Psoas muscle (tissue), 8 donors: ENCODE results near the gene FBXL16. TPM values are rescaled to one million over a fixed set of nuclear protein-coding genes. Genes with fewer than 3 reads are reported as not detected.

Experiments
- ATAC-seq, 4 donors: fragments of 200-7000 bp; cut with Tn5 transposase; one replicate each; pipeline ENCODE4 v1.9.1; 2020; ENCODE audit warnings: moderate library complexity in 3 of 4, mild to moderate bottlenecking in 2 of 4
- DNase-seq, 2 donors: peaks; one replicate each; pipeline ENCODE4 v3.0.0-alpha.2; 2020
- H3K27ac ChIP-seq: fragments of 200-600 bp; one replicate; pipeline ENCODE4 v1.8.0; 2022
- H3K27me3 ChIP-seq, 3 donors: fragments of 200-600 bp in 1 of 3; one replicate each; pipeline versions ENCODE4 v1.6.1 to v1.8.0; 2013 to 2022; ENCODE audit warnings: low read length in 2 of 3, mild to moderate bottlenecking in 2 of 3, moderate library complexity in 1 of 3; ENCODE audit not compliant: insufficient read depth in 3 of 3
- H3K36me3 ChIP-seq, 2 donors: fragments of 200-600 bp in 1 of 2; one replicate each; pipeline versions ENCODE4 v1.6.1 to v1.8.0; 2013 to 2022; ENCODE audit warnings: low read depth in 1 of 2, mild to moderate bottlenecking in 1 of 2, moderate library complexity in 1 of 2; ENCODE audit not compliant: insufficient read depth in 1 of 2
- H3K4me1 ChIP-seq: fragments of 200-600 bp; one replicate; pipeline ENCODE4 v1.8.0; 2022
- H3K4me3 ChIP-seq: fragments of 200-600 bp; one replicate; pipeline ENCODE4 v1.8.0; 2022; ENCODE audit warnings: mild to moderate bottlenecking
- H3K9me3 ChIP-seq: fragments of 200-600 bp; one replicate; pipeline ENCODE4 v1.8.0; 2022
- WGBS, 3 donors: extraction: QIAGEN DNeasy Blood & Tissue Kit; methylation state at CpG; one replicate each; pipeline versions ENCODE4 v1.1.6 to v1.1.7; 2013; 5-methylcytosine and 5-hydroxymethylcytosine counted together
- intact Hi-C, 2 donors: fragments of 100-400 bp; cut with DNase I; formaldehyde crosslinking; loops; one replicate each; pipeline versions ENCODE4 v1.11.0 to v1.14.2; 2022
- polyA plus RNA-seq, 3 donors: library from polyadenylated mRNA; stranded (reverse); fragments of 200-250 nt; gene quantifications; one replicate each; pipeline ENCODE4 v1.2.3, GENCODE V29; 2013
- total RNA-seq, 4 donors: library from RNA; stranded (reverse); fragmentation: NEBNext Ultra II Directional in 2 of 4; extraction: Animal tissue kit (Norgen Biotek cat#: 25700) in 2 of 4; gene quantifications; one replicate each; pipeline versions ENCODE4 v1.2.1 to v1.2.4, GENCODE V29; 2021 to 2023
- TF ChIP-seq, protein P1 (sequence below): fragments of 200-600 bp; IDR thresholded peaks from one replicate; pipeline ENCODE4 v1.8.0; 2022; ENCODE audit warnings: antibody characterized with exemption
- donor health status: healthy with polysubstance abuse.
- donor health status: DM: no; HTN: no; CAD: no; lungs with moderate emphysema.
- donor health status: Bipolar disorder and iron deficiency.
- donor health status: healthy.
- donor health status: DM: yes; HTN: yes; CAD: no.
- donor health status: DM: no; HTN: no; CAD: no.
- donor health status: DM: no; HTN: no; CAD: no.
- donor health status: DM: yes; HTN: yes; CAD: no.

FBXL16 gene
- total and polyA plus RNA-seq, 7 donors = 0.04 to 0.16 (median 0.08) TPM; not detected in 2

DNA sequence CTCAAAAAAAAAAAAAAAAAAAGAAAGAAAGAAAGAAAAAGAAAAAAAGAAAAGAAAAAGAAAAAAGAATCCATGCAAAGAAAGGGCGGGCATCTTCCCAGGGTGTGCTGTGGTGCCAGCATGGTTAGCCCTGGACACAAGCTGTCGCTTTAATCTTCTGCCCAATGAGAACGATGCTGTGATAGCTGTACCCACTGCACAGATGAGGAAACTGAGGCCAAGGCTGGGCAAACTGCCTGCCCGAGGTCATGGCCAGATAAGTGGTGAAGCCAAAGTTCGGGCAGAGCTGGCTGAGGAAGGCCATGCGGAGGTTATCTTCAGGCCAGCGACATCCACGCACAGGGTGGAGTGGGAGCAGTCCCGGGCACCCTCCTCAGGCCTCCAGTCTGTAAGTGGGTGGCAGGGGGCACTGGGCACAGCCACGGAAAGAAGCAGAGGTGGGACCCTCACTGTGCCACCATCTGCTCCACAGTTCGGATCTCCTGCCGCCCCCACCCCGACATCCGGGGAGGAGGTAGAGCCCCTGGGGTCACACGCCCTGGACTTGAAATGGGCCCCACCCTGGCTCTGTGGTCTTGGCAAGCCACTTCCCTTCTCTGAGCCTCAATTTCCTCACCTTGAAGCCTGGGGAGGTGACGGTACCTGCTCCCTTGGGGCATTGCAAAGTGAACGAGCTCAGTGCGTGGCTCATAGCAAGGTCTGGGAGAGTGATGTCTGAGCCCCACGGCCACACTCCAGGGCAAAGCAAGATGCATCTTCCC is 6.5 kb downstream of the FBXL16 start:
- TF ChIP-seq, protein P1, sequence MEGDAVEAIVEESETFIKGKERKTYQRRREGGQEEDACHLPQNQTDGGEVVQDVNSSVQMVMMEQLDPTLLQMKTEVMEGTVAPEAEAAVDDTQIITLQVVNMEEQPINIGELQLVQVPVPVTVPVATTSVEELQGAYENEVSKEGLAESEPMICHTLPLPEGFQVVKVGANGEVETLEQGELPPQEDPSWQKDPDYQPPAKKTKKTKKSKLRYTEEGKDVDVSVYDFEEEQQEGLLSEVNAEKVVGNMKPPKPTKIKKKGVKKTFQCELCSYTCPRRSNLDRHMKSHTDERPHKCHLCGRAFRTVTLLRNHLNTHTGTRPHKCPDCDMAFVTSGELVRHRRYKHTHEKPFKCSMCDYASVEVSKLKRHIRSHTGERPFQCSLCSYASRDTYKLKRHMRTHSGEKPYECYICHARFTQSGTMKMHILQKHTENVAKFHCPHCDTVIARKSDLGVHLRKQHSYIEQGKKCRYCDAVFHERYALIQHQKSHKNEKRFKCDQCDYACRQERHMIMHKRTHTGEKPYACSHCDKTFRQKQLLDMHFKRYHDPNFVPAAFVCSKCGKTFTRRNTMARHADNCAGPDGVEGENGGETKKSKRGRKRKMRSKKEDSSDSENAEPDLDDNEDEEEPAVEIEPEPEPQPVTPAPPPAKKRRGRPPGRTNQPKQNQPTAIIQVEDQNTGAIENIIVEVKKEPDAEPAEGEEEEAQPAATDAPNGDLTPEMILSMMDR = no peak
- Histone ChIP-seq H3K9me3 (no peaks in the 10 kb centered on the region), H3K27ac (no peak overlapping the region), H3K4me3 (no peak overlapping the region), H3K27me3 (peaks cover 0 to 95% (median 48%) of the 10 kb centered on the region in 3 donors), H3K4me1 (peaks cover 7% of the 10 kb centered on the region), H3K36me3 (no peaks in the 10 kb centered on the region)
- ATAC-seq (no peak), DNase-seq (no peak)
- intact Hi-C loops = no loop called here
- 66 to 70% (median 69%) methylated on average over 19 of the region's 19 CpGs for WGBS, 3 donors

DNA sequence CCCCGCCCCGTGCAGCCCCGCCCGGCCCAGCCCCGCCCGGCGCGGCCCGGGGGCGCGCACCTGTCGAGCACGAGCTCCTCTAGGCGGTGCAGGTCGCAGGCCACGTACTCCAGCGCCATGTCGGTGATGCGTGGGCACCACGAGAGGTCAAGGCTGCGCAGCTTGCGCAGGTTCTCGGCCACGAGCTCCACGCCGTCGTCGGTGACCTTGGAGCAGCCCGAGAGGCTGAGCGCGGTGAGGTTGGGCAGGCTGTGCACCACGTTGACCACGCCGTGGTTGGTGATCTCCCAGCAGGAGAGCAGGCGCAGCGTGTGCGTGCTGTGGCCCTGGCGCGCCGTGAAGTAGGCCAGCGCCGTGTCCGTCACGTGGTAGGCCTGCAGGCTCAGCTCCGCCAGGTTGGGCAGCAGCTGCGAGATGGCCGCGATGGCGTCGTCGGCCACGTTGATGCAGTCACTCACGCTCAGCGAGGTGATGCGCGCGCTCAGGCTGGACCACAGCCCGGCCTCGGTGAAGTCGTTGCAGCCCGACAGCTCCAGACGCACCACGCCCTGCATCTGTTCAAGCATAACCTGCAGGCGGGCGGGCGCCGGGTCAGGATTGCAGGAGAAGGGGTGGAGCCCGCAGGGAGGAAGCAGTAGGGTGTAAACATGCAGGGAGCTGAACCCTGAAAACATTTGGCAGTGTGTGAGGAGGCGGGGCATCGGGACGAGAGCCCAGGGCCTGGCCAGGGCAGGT is 10.1 kb downstream of the FBXL16 start:
- Histone ChIP-seq H3K9me3 (no peaks in the 10 kb centered on the region), H3K36me3 (no peaks in the 10 kb centered on the region), H3K4me1 (peaks cover 10% of the 10 kb centered on the region), H3K27ac (no peak overlapping the region), H3K27me3 (peaks cover 0 to 85% (median 33%) of the 10 kb centered on the region in 3 donors), H3K4me3 (peak overlapping the region; percentile 30)
- TF ChIP-seq, protein P1 = no peak
- DNase-seq (peak in 1 of 2 donors; percentile 42), ATAC-seq (peak; percentile 12 to 52 (median 30))
- 2 to 3% (median 3%) methylated on average over 58 to 71 of the region's 71 CpGs for WGBS, 3 donors
- intact Hi-C loops = no loop called here

DNA sequence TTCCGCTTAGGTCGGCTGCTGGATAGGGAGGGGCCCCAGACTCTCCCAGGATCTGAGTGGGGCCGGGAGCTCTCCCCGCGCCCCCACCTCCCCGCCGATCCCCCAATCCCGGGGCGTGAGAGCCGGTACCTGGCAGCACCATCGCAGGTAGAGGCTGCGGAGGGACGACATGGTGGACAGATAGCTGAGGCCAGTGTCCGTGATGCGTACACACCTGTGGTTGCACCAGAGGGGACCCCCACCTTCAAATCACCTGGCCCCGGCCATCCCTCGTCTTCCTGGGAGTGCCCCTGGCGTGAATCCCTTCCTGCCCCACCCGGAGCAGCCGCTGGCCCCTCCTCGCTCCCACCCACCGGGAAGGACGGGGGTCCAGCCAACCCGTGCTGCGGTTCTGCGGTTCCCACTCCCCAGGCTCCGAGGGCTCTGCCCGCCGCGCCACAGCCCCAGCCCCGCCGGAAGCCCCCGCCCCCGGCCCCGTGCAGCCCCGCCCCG is 10.7 kb downstream of the FBXL16 start:
- Histone ChIP-seq H3K27me3 (peaks cover 0 to 79% (median 29%) of the 10 kb centered on the region in 3 donors), H3K36me3 (no peaks in the 10 kb centered on the region), H3K27ac (no peak overlapping the region), H3K4me3 (no peak overlapping the region), H3K9me3 (no peaks in the 10 kb centered on the region), H3K4me1 (peaks cover 12% of the 10 kb centered on the region)
- no peak for DNase-seq
- intact Hi-C loops = no loop called here
- no peak for ATAC-seq
- TF ChIP-seq, protein P1 = no peak
- WGBS, 3 donors = 2% methylated on average over 25 to 37 of the region's 37 CpGs

DNA sequence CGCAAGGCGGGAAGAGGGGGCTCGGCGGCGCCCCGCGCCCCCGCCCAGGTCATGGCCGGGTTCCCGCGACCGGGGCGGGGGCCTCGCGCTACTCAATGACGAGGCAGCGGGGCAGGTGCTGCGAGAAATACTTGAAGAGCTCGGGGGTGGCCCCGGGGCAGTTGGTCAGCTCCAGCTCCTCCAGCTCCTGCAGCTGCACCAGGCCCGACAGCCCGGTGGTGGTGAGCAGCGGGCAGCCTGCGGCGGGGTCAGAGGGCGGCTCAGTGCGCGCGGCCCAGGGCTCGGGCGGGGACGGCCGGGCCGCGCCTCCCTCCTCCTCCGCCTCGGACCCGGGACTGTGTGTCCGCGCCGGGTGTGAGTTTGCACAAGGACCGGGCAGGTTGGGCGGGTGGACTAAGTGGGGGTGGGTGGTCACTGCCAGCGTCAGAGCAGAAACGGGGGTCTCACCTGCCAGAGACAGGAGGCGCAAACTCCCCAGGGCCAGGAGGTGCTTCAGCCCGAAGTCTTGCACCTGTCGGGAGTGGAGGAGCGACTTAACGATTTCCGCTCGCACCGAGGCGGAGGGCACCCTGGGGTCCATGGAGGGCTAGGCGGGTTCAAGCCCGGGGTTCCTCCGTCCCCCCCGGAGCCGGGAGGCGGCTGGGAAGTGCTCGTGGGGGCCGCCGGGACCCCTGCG is 11.3 kb downstream of the FBXL16 start:
- Histone ChIP-seq H3K4me3 (no peak overlapping the region), H3K27me3 (peaks cover 0 to 73% (median 28%) of the 10 kb centered on the region in 3 donors), H3K9me3 (no peaks in the 10 kb centered on the region), H3K27ac (no peak overlapping the region), H3K36me3 (no peaks in the 10 kb centered on the region), H3K4me1 (peaks cover 16% of the 10 kb centered on the region)
- intact Hi-C loops = no loop called here
- TF ChIP-seq, protein P1 = no peak
- 1 to 3% (median 2%) methylated on average over 29 to 64 of the region's 64 CpGs for WGBS, 3 donors
- DNase-seq (no peak), ATAC-seq (no peak)
